ENCODE data around the gene CCDC71L. TPM values are rescaled to one million over a fixed set of nuclear protein-coding genes. Genes with fewer than 3 reads are reported as not detected.

CCDC71L gene
- total and polyA plus RNA-seq, 2 experiments from 2014 or later: 7.2 to 23.1 TPM

DNA sequence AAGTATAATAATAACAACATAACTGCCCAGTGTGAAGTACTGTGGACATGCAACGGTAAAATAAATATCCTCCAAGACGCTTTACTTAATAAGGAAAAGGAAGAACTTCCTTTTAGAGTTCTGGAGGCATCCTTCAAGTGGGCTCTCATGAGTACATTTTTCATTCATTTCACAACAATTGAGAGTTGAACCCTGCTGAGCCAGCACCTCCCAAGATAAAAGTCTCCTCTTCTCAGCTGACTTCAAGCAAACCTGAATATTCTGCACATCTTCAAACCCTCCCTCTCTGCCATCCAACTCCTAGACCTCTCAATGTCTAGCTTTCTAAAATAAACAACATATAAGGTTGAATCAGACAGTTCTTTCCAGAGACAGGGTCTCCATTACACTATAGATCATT is 7.5 kb downstream of the CCDC71L start:
- Histone ChIP-seq H3K4me1 (ENCODE audit: low read depth) (no peaks in the 10 kb centered on the region), H3K36me3 (no peaks in the 10 kb centered on the region), H3K27me3 (no peaks in the 10 kb centered on the region), H3K27ac (no peak overlapping the region), H3K9me3 (ENCODE audit: low read depth) (no peaks in the 10 kb centered on the region), H3K4me3 (no peak overlapping the region)
- TF ChIP-seq, protein P1, sequence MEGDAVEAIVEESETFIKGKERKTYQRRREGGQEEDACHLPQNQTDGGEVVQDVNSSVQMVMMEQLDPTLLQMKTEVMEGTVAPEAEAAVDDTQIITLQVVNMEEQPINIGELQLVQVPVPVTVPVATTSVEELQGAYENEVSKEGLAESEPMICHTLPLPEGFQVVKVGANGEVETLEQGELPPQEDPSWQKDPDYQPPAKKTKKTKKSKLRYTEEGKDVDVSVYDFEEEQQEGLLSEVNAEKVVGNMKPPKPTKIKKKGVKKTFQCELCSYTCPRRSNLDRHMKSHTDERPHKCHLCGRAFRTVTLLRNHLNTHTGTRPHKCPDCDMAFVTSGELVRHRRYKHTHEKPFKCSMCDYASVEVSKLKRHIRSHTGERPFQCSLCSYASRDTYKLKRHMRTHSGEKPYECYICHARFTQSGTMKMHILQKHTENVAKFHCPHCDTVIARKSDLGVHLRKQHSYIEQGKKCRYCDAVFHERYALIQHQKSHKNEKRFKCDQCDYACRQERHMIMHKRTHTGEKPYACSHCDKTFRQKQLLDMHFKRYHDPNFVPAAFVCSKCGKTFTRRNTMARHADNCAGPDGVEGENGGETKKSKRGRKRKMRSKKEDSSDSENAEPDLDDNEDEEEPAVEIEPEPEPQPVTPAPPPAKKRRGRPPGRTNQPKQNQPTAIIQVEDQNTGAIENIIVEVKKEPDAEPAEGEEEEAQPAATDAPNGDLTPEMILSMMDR (IDR thresholded peaks at IDR 0.05; ENCODE audit: low read depth, low read length): no peak
- DNase-seq (ENCODE audit: low read depth in 1 of 2, low spot score in 1 of 2): no peak

DNA sequence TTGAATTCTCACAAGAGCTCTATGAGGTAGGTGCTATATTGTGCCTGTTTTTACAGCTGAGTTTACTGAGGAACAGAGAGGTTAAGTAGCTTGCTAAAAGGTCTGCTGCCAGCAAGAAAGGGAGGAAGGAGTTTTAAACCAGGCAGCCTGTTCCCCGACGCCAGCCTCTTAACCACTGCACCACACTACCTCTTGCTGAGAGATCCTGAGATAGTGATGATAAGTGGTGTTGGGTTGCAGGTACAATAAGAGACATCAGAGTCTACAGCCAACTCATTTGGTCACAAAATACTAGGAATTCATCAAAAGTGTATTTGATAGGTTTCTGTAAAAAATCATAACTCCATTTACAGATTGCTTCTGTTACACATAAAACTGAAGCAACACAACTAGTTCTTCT is 8.0 kb downstream of the CCDC71L start:
- no peaks in the 10 kb centered on the region for H3K4me1 ChIP-seq (ENCODE audit: low read depth)
- DNase-seq (ENCODE audit: low read depth in 1 of 2, low spot score in 1 of 2): no peak
- H3K4me3 ChIP-seq: no peak overlapping the region
- no peak overlapping the region for H3K27ac ChIP-seq
- no peaks in the 10 kb centered on the region for H3K27me3 ChIP-seq
- TF ChIP-seq, protein P1 (IDR thresholded peaks at IDR 0.05; ENCODE audit: low read depth, low read length): no peak
- H3K36me3 ChIP-seq: no peaks in the 10 kb centered on the region
- no peaks in the 10 kb centered on the region for H3K9me3 ChIP-seq (ENCODE audit: low read depth)

DNA sequence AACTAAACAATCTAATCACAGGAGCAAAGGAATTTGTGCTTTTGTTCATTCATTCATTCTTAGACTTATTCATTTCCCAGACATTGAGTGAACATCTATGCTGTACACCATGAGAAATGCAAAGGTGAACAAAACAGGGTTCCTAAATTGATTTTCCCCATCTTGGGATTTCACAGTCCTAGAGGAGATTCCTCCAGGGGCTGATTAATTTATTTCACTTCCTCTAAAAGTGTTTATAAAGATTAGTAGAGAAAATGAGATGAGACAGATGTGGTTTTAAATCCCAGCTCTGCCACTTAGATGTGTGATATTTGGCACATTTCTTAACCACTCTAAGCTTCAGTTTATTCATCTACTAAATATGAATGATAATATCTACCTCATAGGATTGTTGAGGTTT is 8.9 kb downstream of the CCDC71L start:
- Histone ChIP-seq H3K27me3 (no peaks in the 10 kb centered on the region), H3K4me1 (ENCODE audit: low read depth) (no peaks in the 10 kb centered on the region), H3K36me3 (no peaks in the 10 kb centered on the region), H3K27ac (no peak overlapping the region), H3K4me3 (no peak overlapping the region), H3K9me3 (ENCODE audit: low read depth) (no peaks in the 10 kb centered on the region)
- no peak for DNase-seq (ENCODE audit: low read depth in 1 of 2, low spot score in 1 of 2)
- TF ChIP-seq, protein P1 (IDR thresholded peaks at IDR 0.05; ENCODE audit: low read depth, low read length): no peak

DNA sequence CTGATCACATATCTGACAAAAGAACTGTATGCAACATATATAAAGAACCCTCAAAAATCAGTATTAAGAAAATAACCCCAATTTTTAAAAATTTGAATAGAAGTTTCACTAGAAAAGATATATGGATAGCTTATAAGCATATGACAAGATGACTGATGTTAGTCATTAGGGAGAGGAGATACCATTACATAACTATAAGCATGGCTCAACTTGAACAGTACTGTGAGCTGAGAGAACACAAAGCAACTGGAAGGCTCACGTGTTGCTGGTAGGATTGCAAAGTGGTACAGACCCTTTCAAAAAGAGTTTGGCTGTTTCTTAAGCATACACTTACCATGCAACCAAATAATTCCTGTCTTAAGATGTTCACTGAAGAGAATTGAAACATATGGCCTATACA is 14.7 kb downstream of the CCDC71L start:
- H3K4me3 ChIP-seq: no peak overlapping the region
- TF ChIP-seq, protein P1 (IDR thresholded peaks at IDR 0.05; ENCODE audit: low read depth, low read length): no peak
- no peaks in the 10 kb centered on the region for H3K27me3 ChIP-seq
- H3K36me3 ChIP-seq: no peaks in the 10 kb centered on the region
- no peaks in the 10 kb centered on the region for H3K4me1 ChIP-seq (ENCODE audit: low read depth)
- H3K9me3 ChIP-seq (ENCODE audit: low read depth): no peaks in the 10 kb centered on the region
- DNase-seq (ENCODE audit: low read depth in 1 of 2, low spot score in 1 of 2): no peak
- H3K27ac ChIP-seq: no peak overlapping the region

DNA sequence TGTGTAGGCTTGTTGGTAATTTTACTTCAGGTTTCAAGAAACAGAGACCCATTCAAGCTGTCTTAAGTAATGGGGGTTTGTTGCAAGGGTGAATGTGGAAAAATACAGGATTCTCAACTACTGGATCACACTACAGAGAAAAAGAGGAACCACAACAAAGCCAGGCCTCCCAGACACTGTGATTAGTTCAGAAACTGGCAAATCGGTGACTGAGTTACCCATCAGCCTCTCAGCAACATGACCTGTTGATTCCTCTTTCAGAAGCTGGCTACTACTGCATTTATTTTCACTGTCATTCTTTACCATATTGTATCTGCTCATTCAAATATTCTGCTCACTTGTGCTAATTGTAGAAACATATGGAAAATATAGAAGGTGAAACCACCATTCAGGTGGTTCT is 16.0 kb downstream of the CCDC71L start:
- DNase-seq (ENCODE audit: low read depth in 1 of 2, low spot score in 1 of 2): no peak
- Histone ChIP-seq H3K4me1 (ENCODE audit: low read depth) (no peaks in the 10 kb centered on the region), H3K27ac (no peak overlapping the region), H3K4me3 (no peak overlapping the region), H3K36me3 (no peaks in the 10 kb centered on the region), H3K9me3 (ENCODE audit: low read depth) (no peaks in the 10 kb centered on the region), H3K27me3 (no peaks in the 10 kb centered on the region)
- TF ChIP-seq, protein P1 (IDR thresholded peaks at IDR 0.05; ENCODE audit: low read depth, low read length): no peak
